Natural killer cell (primary cell): ENCODE results near the gene MTMR3. TPM values are rescaled to one million over a fixed set of nuclear protein-coding genes. Genes with fewer than 3 reads are reported as not detected.
A peak's percentile ranks its signal among the peaks of the same experiment; 100 is the strongest.

ENCODE experiments used
- ATAC-seq, 3 donors: fragments of 150-1000 bp in 2 of 3; fragments of 200-7000 bp in 1 of 3; cut with Tn5 transposase; 1 replicate in 1 of 3; 2 replicates in 2 of 3; pipeline ENCODE4 v1.10.0; 2021; ENCODE audit warnings: mild to moderate bottlenecking in 2 of 3, moderate library complexity in 2 of 3
- DNase-seq, 2 donors: peaks; one replicate each; pipeline versions ENCODE4 v3.0.0 to v3.0.0-alpha.2; 2013 to 2021; ENCODE audit warnings: mixed read lengths in 1 of 2
- H3K27ac ChIP-seq: one replicate; pipeline ENCODE4 v1.5.1; 2013; ENCODE audit warnings: mild to moderate bottlenecking, low read length
- H3K27me3 ChIP-seq: one replicate; pipeline ENCODE4 v1.6.1; 2013; ENCODE audit warnings: low read length; ENCODE audit not compliant: control insufficient read depth, insufficient read depth
- H3K36me3 ChIP-seq: one replicate; pipeline ENCODE4 v1.6.1; 2013; ENCODE audit warnings: low read length; ENCODE audit not compliant: control insufficient read depth, insufficient read depth
- H3K4me1 ChIP-seq: one replicate; pipeline ENCODE4 v1.6.1; 2013; ENCODE audit warnings: low read length; ENCODE audit not compliant: control insufficient read depth, insufficient read depth
- H3K4me3 ChIP-seq: one replicate; pipeline ENCODE4 v1.5.1; 2013; ENCODE audit warnings: low read length
- H3K9me3 ChIP-seq: one replicate; pipeline ENCODE4 v1.6.1; 2013; ENCODE audit warnings: low read length; ENCODE audit not compliant: control insufficient read depth, insufficient read depth
- H3K27ac Mint-ChIP-seq, 2 donors: one replicate each; pipeline ENCODE4 v1.8.0; 2022; ENCODE audit warnings: mild to moderate bottlenecking in 2 of 2, mixed read lengths in 2 of 2, moderate library complexity in 1 of 2
- H3K27me3 Mint-ChIP-seq, 2 donors: one replicate each; pipeline ENCODE4 v1.8.0; 2022; ENCODE audit warnings: low read depth in 2 of 2, mixed read lengths in 2 of 2
- H3K36me3 Mint-ChIP-seq: one replicate; pipeline ENCODE4 v1.8.0; 2022; ENCODE audit warnings: mixed read lengths
- H3K4me1 Mint-ChIP-seq, 2 donors: one replicate each; pipeline ENCODE4 v1.8.0; 2022; ENCODE audit warnings: mixed read lengths in 2 of 2
- H3K4me3 Mint-ChIP-seq: one replicate; pipeline ENCODE4 v1.8.0; 2022; ENCODE audit warnings: mild to moderate bottlenecking, moderate library complexity, mixed read lengths
- H3K9me3 Mint-ChIP-seq, 2 donors: one replicate each; pipeline ENCODE4 v1.8.0; 2022; ENCODE audit warnings: mixed read lengths in 2 of 2
- CTCF ChIP-seq: fragments of 200-600 bp; IDR thresholded peaks from one replicate; pipeline ENCODE4 v1.8.0; 2022; ENCODE audit warnings: antibody characterized with exemption
- WGBS: methylation state at CpG from one replicate; pipeline ENCODE4 v1.1.7; 2013; ENCODE audit warnings: missing lambda C conversion rate; ENCODE audit not compliant: insufficient coverage; 5-methylcytosine and 5-hydroxymethylcytosine counted together
- intact Hi-C: fragments of 100-400 bp; cut with micrococcal nuclease; formaldehyde crosslinking; loops from one replicate; pipeline ENCODE4 v1.14.2; 2022
- total RNA-seq, 4 donors: library from RNA; stranded (reverse); fragments of 120-200 nt in 1 of 4; gene quantifications; one replicate each; pipeline versions ENCODE4 v1.2.3 to v1.2.4, GENCODE V29; 2013 to 2022

MTMR3 gene
- total RNA-seq, 3 donors from 2014 or later (not counting 1 experiment from before 2014, with no cell fraction given): 62.1 to 83.4 (median 75.6) TPM

- Histone ChIP-seq H3K4me1 (no peaks in the 10 kb centered on the region), H3K9me3 (no peaks in the 10 kb centered on the region), H3K36me3 (no peaks in the 10 kb centered on the region), H3K27me3 (no peaks in the 10 kb centered on the region), H3K27ac (no peak overlapping the region), H3K4me3 (no peak overlapping the region)
- ATAC-seq: no peak
- Mint-ChIP-seq H3K4me3 (no peak overlapping the region), H3K27me3 (no peaks in the 10 kb centered on the region), H3K36me3 (no peaks in the 10 kb centered on the region), H3K9me3 (no peaks in the 10 kb centered on the region), H3K27ac (peak overlapping the region in 1 of 2 donors; percentile 25), H3K4me1 (peaks cover 75 to 77% of the 10 kb centered on the region in 2 donors)
- no peak for TF ChIP-seq CTCF
- 70% methylated on average over 2 of the region's 4 CpGs for WGBS
- intact Hi-C loops: no loop called here
- no peak for DNase-seq
Measured at GRCh38 chr22:29947410-29948384, 64.7 kb downstream of the MTMR3 start.

GRCh38 chr22:29948385-29948769 lies 65.4 kb downstream of the MTMR3 start:
- no peak overlapping the region for H3K4me3 Mint-ChIP-seq
- Histone ChIP-seq H3K9me3 (no peaks in the 10 kb centered on the region), H3K27ac (no peak overlapping the region), H3K27me3 (no peaks in the 10 kb centered on the region), H3K36me3 (no peaks in the 10 kb centered on the region), H3K4me1 (no peaks in the 10 kb centered on the region), H3K4me3 (no peak overlapping the region)
- peaks cover 80% of the 10 kb centered on the region in 2 donors for H3K4me1 Mint-ChIP-seq
- no peak for TF ChIP-seq CTCF
- no peaks in the 10 kb centered on the region for H3K27me3 Mint-ChIP-seq
- peak overlapping the region in 1 of 2 donors; percentile 25 for H3K27ac Mint-ChIP-seq
- ATAC-seq (no peak), DNase-seq (no peak)
- intact Hi-C loops: no loop called here
- no peaks in the 10 kb centered on the region for H3K36me3 Mint-ChIP-seq
- 100% methylated on average over 1 of the region's 1 CpG for WGBS
- H3K9me3 Mint-ChIP-seq: no peaks in the 10 kb centered on the region

GRCh38 chr22:29949872-29950271 lies 66.9 kb downstream of the MTMR3 start:
- no peak for ATAC-seq
- Mint-ChIP-seq H3K36me3 (no peaks in the 10 kb centered on the region), H3K27ac (no peak overlapping the region), H3K27me3 (no peaks in the 10 kb centered on the region), H3K9me3 (no peaks in the 10 kb centered on the region), H3K4me1 (peaks cover 74 to 75% of the 10 kb centered on the region in 2 donors), H3K4me3 (no peak overlapping the region)
- Histone ChIP-seq H3K27ac (no peak overlapping the region), H3K36me3 (no peaks in the 10 kb centered on the region), H3K27me3 (no peaks in the 10 kb centered on the region), H3K9me3 (no peaks in the 10 kb centered on the region), H3K4me1 (no peaks in the 10 kb centered on the region), H3K4me3 (no peak overlapping the region)
- no peak for TF ChIP-seq CTCF
- no peak for DNase-seq
- intact Hi-C loops: no loop called here
- WGBS: 85% methylated on average over 2 of the region's 3 CpGs
